Measurements from ENCODE around the gene PDE9A. TPM values are rescaled to one million over a fixed set of nuclear protein-coding genes. Genes with fewer than 3 reads are reported as not detected.
A peak's percentile ranks its signal among the peaks of the same experiment; 100 is the strongest.

Gene PDE9A
- total and polyA plus RNA-seq, 2 of the 4 experiments (the other 2 are of a cell fraction), result 0.89 to 0.90 TPM

DNA sequence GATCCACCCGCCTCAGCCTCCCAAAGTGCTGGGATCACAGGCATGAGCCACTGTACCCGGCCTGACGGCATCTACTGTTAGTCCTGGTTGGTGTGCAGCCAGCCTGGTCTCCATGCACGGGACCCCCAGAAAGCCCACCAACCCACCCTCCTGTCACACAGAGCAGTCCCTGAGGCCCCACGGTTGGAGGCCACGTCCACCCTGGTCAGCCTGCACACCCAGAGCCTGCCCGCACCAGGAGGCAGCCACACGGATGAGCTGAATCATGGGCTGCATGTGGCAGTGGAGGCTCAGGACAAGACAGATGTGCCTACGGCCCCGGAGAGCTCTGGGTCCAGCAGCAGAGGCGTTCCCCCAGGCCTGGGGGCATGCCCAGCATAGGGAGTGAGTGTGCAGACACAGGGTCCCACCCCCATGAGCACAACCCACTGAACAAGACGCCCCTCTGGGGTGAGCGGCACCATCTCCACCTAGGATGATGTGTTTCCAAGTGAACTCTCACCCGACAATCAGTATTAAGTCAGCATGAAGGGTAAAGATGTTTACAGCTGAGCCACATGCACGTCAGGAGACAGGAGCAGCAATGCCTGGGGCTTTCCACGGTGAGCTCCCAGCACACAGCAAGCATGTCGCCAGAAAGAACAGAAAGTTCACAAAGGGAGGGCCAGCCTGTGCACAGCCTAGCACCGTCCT is 123.8 kb downstream of the PDE9A start:
- peak overlapping the region; percentile 65 for H2AK9ac ChIP-seq (replicated peaks; ENCODE audit: low read depth, low read length, poor library complexity)
- H3K9me3 ChIP-seq (ENCODE audit: control insufficient read depth, insufficient read depth, low read length), result no peaks in the 10 kb centered on the region
- H4K5ac ChIP-seq (ENCODE audit: low read depth, low read length), result no peak overlapping the region
- no peak overlapping the region for H3K9ac ChIP-seq (ENCODE audit: low read depth, low read length)
- H3K79me1 ChIP-seq (ENCODE audit: low read depth in 1 of 2, low read length in 2 of 2), result no peaks in the 10 kb centered on the region
- intact Hi-C loops (cut with micrococcal nuclease), result no loop called here
- no peak overlapping the region for H3K18ac ChIP-seq (ENCODE audit: low read depth, low read length)
- H3K4me2 ChIP-seq (ENCODE audit: low read depth, low read length), result no peak overlapping the region
- DNase-seq, result no peak
- no peak overlapping the region for H3K4me3 ChIP-seq (ENCODE audit: insufficient read depth, low read depth, low read length)
- H4K91ac ChIP-seq (ENCODE audit: insufficient read depth, low read depth, low read length), result no peak overlapping the region
- no peak overlapping the region for H2BK120ac ChIP-seq (ENCODE audit: low read depth, low read length)
- no peak overlapping the region for H2AK5ac ChIP-seq (ENCODE audit: low read depth, low read length)
- no peak for ATAC-seq (ENCODE audit: low read depth)
- TF ChIP-seq MXI1 (IDR thresholded peaks at IDR 0.05; ENCODE audit: borderline replicate concordance, low read depth, low read length) (no peak), POLR2A (IDR thresholded peaks at IDR 0.05; ENCODE audit: low read depth, low read length) (no peak), MAZ (IDR thresholded peaks at IDR 0.05; ENCODE audit: borderline replicate concordance, low read depth, low read length) (no peak), NFE2L2 (IDR thresholded peaks at IDR 0.05; ENCODE audit: low read depth, low read length) (no peak), RAD21 (IDR thresholded peaks at IDR 0.05; ENCODE audit: low read length) (no peak), CEBPB (IDR thresholded peaks at IDR 0.05; ENCODE audit: low read depth, low read length) (no peak), SMC3 (IDR thresholded peaks at IDR 0.05; ENCODE audit: low read depth, low read length) (no peak), RFX5 (IDR thresholded peaks at IDR 0.05; ENCODE audit: low read depth, low read length) (no peak), MAFK (IDR thresholded peaks at IDR 0.05; ENCODE audit: low read depth, low read length) (no peak), RCOR1 (IDR thresholded peaks at IDR 0.05; ENCODE audit: insufficient replicate concordance, low read length) (no peak), BHLHE40 (IDR thresholded peaks at IDR 0.05; ENCODE audit: low read depth, low read length) (no peak), FOS (IDR thresholded peaks at IDR 0.05; ENCODE audit: low read depth, low read length) (no peak), CHD1 (IDR thresholded peaks at IDR 0.05; ENCODE audit: low read depth, low read length) (no peak)
- TF ChIP-seq, protein P1, sequence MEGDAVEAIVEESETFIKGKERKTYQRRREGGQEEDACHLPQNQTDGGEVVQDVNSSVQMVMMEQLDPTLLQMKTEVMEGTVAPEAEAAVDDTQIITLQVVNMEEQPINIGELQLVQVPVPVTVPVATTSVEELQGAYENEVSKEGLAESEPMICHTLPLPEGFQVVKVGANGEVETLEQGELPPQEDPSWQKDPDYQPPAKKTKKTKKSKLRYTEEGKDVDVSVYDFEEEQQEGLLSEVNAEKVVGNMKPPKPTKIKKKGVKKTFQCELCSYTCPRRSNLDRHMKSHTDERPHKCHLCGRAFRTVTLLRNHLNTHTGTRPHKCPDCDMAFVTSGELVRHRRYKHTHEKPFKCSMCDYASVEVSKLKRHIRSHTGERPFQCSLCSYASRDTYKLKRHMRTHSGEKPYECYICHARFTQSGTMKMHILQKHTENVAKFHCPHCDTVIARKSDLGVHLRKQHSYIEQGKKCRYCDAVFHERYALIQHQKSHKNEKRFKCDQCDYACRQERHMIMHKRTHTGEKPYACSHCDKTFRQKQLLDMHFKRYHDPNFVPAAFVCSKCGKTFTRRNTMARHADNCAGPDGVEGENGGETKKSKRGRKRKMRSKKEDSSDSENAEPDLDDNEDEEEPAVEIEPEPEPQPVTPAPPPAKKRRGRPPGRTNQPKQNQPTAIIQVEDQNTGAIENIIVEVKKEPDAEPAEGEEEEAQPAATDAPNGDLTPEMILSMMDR (conservative IDR thresholded peaks at IDR 0.05; ENCODE audit: low read depth, low read length), result no peak
- TF ChIP-seq, protein P2, sequence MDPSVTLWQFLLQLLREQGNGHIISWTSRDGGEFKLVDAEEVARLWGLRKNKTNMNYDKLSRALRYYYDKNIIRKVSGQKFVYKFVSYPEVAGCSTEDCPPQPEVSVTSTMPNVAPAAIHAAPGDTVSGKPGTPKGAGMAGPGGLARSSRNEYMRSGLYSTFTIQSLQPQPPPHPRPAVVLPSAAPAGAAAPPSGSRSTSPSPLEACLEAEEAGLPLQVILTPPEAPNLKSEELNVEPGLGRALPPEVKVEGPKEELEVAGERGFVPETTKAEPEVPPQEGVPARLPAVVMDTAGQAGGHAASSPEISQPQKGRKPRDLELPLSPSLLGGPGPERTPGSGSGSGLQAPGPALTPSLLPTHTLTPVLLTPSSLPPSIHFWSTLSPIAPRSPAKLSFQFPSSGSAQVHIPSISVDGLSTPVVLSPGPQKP (IDR thresholded peaks at IDR 0.05; ENCODE audit: borderline replicate concordance, low read depth, low read length), result no peak
- TF ChIP-seq, protein P3, sequence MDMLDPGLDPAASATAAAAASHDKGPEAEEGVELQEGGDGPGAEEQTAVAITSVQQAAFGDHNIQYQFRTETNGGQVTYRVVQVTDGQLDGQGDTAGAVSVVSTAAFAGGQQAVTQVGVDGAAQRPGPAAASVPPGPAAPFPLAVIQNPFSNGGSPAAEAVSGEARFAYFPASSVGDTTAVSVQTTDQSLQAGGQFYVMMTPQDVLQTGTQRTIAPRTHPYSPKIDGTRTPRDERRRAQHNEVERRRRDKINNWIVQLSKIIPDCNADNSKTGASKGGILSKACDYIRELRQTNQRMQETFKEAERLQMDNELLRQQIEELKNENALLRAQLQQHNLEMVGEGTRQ (IDR thresholded peaks at IDR 0.05; ENCODE audit: low read depth, low read length), result no peak
- no peak overlapping the region for H2AFZ ChIP-seq (replicated peaks; ENCODE audit: low read length, poor library complexity)
- H3K23ac ChIP-seq (ENCODE audit: low read depth, low read length), result no peak overlapping the region
- H2BK15ac ChIP-seq (ENCODE audit: low read depth, low read length), result no peak overlapping the region
- ChIA-PET POLR2A (ENCODE audit: unreplicated experiment) (no interaction called here), CTCF (no interaction called here)
- no peaks in the 10 kb centered on the region for H3K36me3 ChIP-seq (ENCODE audit: control insufficient read depth, insufficient read depth, low read length)
- H3K4me1 ChIP-seq (ENCODE audit: control insufficient read depth, insufficient read depth, low read length), result no peaks in the 10 kb centered on the region
- 60% methylated on average over 3 of the region's 18 CpGs; no CpG with 5 or more reads in 1 of the 2 experiments for WGBS, 2 experiments (ENCODE audit: extremely low coverage in 2 of 2, insufficient read length in 1 of 2)
- no peak overlapping the region for H3K4ac ChIP-seq (ENCODE audit: low read depth, low read length)
- no peak overlapping the region for H3K14ac ChIP-seq (replicated peaks; ENCODE audit: low read depth, low read length)
- H3K27ac ChIP-seq (ENCODE audit: insufficient read depth, low read length), result no peak overlapping the region
- H4K8ac ChIP-seq (ENCODE audit: low read depth in 2 of 2, low read length in 2 of 2), result no peak overlapping the region
- H3K56ac ChIP-seq (ENCODE audit: extremely low read depth, insufficient read depth, low read length), result no peak overlapping the region
- H2BK5ac ChIP-seq (ENCODE audit: low read depth, low read length, poor library complexity, severe bottlenecking), result no peak overlapping the region
- BruUV-seq (replicated peaks), result no TSS peak
- H4K20me1 ChIP-seq (ENCODE audit: insufficient read depth, low read length), result no peaks in the 10 kb centered on the region
- peaks cover 32% of the 10 kb centered on the region for H3K27me3 ChIP-seq (ENCODE audit: control insufficient read depth, insufficient read depth, low read length)
- dilution Hi-C loops (cut with HindIII; ENCODE audit: low sequenced_read_pairs, unreplicated experiment), result no loop called here
- H3K9me1 ChIP-seq (ENCODE audit: insufficient read depth, low read length), result no peaks in the 10 kb centered on the region
- in situ Hi-C loops (cut with MboI; ENCODE audit: low sequenced_read_pairs), result no loop called here
- H2BK20ac ChIP-seq (ENCODE audit: low read depth, low read length), result no peak overlapping the region
